HG03378 (cell line): ENCODE data around the gene SLC25A1.
"Not testable (repeated sequence)": the region's sequence is repeated elsewhere in the genome, so short reads cannot be mapped to it uniquely, and the experiment has no call there.

Experiments used
- ATAC-seq: cut with Tn5 transposase; IDR thresholded peaks from one replicate; pipeline ENCODE4 v1.9.1; 2021; ENCODE audit warnings: mild to moderate bottlenecking, moderate library complexity; ENCODE audit not compliant: unreplicated experiment

SLC25A1 gene

DNA sequence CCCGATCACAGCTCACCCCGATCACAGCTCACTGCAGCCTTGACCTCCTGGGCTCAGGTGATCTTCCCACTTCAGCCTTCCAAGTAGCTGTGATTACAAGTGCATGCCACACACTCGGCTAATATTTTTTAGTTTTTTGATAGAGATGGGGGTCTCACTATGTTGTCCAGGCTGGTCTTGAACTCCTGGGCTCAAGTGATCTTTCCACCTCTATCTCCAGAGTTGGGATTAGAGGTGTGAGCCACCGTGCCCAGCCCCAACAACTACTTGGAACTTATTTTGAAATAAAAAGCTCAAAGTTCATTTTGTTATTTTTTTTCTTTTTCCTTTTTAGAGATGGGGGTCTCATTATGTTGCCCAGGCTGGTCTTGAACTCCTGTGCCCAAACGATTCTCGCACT is 27.8 kb upstream of the SLC25A1 start:
- ATAC-seq = no peak

DNA sequence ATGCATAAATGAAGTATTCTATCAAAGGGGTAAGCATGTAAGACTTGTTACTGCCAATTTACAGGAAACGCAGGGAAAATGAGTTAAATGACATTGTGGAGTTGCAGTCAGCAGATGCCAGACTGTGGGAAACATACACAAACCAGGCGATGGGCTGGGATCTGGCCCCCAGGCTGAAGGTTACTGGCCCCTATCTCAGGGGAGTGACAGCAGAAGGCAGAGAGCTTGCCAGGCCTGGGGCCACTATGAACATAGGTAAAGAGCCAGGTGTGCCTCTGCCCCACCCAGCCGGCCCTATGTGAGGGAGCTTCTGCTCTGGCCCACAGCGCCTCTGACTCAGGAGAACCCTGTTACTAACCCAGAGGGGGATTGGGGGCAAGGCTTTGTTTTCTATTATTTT is 26.1 kb upstream of the SLC25A1 start:
- no peak for ATAC-seq

DNA sequence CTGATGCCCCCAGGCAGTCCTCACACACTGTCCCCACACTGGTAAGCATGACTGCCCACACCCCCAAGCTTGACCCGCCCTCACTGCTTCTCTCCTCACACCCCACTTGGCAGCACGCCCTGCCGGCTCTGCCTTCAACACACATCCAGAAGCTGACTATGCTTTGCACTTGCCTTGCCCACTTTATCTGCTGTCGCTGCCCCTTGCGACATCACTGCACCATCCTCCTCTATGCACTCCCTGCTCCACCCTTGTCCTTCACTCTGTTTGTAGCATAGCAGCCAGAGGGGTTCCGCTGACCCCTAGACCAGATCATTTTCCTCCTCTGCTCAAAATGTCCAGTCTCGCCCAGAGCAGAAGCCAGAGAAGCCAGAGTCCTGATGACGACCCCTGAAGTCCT is 25.3 kb upstream of the SLC25A1 start:
- ATAC-seq = no peak

DNA sequence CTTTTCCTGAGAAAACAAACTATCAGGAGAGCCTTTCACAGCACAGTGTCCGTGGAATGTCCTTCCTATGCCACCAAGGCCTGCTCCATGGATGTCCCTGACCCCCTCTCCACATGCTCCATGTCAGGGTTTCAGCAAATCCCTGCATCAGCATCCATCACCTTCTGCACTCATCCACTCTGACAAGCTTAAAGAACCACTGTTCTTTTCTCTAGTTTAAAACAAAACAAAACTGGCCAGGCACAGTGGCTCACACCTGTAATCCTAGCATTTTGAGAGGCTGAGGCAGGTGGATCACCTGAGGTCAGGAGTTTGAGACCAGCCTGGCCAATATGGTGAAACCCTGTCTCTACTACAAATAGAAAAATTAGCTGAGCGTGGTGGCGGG is 24.3 kb upstream of the SLC25A1 start:
- not testable (repeated sequence) for ATAC-seq

DNA sequence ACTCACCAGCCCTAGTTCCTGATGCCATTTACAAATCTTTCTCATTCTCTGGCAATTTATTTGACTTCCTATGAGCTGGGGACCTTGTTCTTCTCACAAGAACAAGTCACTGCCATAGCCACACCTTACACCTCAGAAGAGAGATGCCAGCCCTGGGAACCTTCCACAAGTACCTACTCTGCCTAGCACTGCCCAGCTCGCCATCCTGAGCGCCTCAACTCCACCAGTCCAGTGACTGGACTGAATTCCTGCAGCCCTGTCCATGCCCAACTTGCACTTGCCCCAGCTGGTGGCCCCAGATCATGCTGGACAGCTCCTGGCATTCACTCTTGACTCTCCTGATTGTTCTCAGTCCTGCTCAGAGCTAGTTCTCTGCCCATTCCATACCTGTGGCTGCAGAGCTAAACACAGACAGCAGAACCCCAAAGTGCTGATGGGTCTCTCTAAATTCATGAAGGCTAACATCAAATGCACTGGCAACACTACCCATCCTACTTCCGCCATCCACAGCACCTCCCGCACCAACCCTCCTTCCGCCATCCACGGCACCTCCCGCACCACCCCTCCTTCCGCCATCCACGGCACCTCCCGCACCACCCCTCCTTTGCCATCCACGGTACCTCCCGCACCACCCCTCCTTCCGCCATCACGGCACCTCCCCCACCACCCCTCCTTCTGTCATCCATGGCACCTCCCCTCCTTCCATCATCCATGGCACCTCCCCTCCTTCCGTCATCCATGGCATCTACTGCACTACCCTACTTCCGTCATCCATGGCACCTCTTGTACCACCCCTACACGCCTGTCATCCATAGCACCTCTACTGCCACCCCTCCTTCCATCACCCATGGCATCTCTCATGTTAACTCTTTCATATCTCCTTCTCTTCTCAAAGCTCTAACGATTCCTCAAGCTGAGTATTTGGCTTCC is 23.6 kb upstream of the SLC25A1 start:
- ATAC-seq = no peak

DNA sequence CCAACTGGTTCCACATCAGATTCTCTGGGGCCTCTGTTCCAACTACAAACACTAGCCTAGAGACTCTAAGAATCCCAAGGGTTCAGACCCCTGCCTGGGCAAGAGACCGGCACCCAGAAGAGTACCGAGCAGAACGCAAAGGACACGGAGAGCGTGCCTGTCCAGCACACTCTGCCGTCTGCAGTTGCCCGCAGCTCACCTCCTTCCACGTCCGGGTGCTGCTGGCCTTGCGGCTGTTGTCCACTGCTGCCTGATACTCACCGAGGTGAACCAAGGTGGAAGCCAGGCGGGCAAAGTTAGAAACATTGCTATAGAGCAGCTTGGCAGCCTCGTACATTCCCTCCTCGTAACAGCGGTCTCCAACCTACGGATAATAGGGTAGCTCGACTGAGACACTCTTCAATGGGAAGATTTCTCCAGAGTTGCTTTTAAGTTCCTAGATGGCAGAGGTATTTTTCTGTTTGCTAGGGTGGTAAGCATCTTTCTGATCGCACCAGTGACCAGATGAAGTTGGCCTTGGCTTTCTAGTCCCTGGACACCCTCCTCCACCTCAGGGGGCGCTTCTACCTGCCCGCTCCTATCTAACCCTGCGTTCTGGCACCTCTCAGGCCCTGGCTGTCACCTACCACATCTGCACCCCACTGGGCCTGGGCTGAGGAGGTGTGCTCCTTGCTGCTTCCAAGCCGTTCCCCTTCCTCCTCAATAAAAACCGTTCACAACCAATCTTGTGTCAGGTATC is 22.8 kb upstream of the SLC25A1 start:
- no peak for ATAC-seq

DNA sequence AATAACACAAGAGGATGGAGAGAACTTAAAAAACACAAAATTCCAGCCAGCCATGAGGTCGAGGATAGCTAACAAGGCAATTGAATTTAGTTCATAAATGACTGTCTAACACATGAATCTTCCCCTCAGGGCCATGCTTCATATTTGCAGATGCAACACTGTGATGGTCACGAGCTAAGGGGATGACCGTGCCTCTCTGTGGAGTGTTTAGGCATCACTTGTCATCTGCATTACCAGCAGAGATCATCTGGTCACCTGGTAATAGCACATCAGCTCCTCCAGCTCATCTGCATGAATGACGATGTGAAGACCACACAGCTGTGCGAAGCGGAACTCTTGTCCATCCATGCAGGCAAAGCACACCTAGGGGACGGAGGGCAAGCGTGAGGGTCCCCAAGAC is 20.9 kb upstream of the SLC25A1 start:
- ATAC-seq = no peak

DNA sequence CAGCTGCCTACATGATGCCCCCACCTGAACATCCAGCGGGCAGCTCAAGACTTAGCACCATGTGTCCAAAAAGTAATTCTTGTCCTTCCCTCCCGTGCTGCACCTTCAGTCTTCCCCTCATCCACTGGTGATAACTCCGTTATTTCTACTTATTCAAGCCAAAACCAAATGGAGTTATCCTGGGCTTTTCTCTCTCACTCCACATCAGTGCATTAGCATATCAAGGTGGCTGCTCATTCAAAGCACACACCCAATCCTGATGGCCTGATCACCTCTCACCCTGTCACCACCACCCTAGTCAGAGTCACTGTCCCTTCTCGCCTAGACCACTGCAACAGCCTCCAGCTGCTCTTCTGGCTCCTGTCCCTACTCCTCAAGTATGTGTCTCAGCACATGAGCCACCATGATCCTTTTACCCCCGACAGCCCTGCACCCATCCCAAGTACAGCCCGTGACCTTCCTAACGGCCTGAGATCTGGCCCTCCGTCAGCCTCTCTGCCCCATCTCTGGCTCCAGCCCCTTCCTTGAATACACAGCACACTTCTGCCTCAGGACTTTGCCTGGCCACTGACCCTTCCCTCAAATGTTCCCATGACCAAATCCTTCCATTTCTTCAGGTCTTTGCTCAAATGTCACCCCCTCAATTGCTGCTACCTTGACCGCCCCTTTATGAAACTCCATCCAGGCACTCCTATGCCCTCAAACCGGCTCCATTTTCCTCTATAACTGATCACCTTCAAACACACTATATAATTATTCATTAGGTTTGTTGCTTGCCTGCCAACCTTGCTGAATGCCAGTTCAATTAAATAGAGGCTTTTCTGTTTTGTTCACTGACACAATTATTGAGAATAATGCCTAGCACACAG is 19.7 kb upstream of the SLC25A1 start:
- ATAC-seq = no peak

DNA sequence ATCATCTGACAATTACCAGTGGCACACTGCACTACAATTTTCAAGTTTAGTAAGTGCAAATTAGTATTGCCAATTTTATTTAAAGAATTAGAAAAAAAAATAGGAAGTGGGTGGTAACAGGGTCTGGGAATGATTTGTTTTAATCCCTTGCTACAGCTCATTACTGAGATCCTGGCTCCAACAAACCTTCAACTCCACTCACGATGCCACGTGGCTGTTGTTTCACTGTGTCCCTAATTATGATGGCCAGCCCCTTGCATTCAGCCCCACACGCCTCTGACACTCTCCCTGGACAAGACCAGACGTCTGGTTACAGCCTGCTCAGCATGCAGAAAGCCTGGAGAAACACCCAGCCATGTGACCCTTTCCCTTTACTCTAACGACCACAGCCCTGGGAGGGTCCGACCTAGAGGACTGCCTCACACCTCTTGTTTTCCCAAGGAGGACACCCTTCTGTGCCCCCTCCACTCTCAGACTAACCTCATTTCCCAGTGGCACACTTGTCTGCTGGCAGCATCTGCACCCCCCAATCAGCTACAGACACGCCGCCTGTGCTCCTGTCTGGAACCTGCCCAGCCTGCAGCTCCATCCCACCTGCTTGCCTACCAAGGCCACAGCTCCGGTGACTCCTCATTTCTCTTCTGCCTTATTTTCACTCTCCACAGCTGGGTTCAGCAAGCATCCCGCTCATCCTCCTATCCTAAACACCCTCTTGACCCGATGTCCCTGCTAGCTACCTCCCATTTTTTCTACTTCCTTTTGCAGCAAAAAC is 18.5 kb upstream of the SLC25A1 start:
- ATAC-seq = no peak

DNA sequence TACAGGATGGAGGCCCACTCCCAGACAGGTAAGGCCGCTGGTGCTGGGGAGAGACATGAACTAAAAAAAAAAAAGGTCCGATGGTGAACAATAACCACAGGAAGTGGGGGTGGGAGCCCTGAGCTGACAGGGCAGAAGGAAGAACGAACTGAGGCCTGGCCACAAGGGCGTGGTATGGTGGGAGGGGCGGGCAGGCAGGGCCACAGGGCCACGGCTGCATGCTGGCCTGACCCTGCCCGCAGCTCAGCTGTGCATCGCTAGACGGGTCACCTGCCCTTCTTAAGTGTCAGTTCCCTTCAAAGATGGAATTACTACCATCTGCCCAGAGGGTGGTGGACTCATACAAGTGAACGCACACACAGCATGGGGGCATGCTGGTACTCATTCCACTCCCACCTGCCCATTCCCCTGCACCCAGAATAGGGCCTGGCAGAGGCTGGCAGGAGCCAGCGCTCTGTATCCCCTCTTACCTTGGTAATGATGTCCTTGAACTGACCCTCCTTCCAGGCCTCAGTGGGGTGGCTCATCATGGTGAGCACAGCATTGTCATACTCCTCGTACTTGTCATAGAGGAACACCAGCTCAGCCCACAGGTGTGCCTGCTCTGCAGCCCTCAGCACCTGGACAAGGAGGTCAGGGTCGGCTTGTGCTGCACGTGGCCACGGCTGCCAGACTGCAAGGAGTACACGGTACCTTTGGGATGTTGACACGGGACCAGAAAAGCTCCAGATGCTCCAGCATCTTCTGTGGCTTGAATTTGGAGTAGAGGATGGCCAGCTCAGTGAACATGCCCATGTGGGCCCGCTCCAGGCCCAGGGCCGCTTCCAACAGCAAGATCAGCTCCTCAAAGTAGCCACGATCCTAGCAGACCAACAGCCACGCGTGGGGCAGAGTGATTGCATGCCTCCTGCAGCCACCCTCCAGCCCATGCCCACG is 17.5 kb upstream of the SLC25A1 start:
- no peak for ATAC-seq

DNA sequence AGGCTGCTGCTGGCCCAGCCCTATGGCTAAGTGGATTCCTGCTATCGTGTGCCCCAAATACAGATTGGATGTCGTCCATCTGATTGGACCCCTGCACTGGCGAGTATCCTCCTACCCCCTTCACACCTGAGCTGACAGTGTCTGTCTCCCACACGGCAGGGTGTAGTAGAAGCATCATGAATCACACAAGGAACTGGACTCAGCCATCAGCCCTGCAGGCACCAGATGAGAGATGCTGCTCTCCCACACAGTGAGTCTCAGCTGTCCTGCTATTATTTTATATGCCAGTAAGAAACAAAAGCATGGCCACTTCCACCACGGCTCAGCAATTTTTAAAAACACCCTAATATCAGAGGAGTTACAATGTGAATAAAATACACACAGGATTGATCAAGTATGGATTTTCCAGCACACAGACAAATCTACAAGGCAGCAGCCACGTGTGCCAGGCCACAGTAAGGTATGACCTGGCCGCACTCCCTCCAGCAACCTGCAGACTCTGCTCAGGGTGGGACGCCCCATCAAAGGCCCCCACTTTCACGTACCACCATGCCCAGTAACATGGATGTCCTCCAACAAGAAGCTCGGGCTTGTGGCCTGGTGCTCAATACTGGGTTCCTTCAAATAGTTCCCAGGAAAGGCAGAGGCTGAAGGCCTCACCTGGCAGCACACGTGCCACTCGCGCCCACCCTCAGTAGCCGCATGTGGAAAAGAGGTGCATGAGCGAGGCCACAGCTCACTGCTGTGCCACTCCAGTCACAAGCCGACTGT is 16.4 kb upstream of the SLC25A1 start:
- ATAC-seq = no peak

DNA sequence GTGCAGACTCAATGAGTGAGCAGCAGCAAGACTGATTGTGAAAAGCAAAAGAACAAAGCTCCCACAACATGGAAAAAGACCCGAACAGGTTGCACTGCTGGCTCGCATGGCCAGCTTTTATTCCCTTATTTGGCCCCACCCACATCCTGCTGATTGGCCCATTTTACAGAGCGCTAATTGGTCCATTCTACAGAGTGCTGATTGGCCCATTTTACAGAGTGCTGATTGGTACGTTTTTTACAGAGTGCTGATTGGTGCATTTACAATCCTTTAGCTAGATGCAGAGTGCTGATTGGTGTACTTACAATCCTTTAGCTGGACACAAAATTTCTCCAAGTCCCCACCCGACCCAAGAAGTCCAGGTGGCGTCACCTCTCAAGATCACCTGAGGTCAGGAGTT is 15.3 kb upstream of the SLC25A1 start:
- no peak for ATAC-seq

DNA sequence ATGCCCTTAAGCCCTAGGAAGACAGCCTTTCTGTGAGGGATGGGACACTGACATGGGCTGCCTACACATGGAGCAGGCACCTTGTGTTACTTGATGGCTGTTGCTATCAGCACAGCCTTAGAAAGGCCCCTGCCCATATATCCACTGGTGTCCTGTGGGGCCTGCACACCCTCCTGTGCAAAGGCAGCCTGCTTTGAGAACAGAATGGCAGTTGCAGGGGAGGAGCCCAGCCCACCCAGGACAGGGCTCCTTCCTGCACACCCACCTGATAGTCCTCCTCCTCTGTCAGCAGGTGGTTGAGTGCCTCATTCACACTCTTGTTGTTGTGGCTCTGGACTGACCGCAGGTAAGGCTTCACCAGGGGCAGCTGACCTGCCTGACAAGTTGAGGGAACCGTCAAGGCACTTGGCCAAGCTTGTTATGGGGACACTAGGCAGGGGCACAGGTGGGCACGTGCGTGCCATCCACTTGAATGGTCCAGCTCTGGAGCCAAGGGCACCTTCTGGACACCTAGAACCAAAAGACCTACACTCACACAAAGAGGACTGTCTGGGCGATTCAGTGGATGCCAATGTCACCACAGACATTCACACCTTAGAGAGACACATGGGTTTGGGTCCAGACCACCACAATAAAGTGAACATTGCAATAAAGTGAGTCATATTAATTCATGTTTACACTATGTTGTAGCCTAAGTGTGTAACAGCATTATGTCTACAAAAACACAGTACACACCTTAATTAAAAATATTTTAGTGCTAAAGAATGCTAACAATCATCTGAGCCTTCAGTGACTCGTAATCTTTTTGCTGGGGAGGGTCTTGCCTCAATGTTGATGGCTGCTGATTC is 9.4 kb upstream of the SLC25A1 start:
- no peak for ATAC-seq

DNA sequence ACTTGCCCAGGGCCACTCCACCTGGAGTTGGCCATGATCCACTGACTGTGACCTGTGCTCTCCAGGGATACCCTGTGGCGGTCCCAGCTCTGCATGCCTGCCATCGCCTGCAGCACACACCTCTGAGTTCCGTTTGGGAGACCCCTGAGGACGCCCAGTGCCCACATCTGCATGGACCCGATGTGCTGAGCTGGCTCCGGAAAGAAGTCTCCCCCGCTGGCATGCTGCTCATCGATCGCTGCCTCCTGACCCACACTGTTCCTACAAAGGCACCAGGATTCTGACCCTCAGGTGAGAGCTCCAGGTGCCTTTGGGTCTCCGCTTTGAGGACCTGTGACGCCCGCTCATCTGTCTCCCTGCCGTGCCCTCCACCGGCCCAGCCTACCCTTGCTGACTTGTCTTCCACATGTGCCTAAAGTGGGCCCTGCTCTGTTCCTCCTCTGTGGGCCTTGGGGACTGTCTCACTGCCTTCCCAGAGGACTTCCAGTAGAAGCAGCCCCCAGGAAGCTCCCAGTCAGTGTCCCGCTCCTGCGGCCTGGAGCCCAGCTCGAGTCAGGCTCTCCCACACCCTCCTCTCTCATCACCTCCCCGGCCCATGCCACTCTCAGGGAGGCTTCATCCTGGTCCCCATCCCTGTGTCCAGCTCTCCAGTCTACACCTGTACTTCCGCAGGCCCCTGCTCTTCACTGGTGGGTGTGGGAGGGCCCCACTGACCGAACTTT is 5.9 kb upstream of the SLC25A1 start:
- ATAC-seq = no peak

DNA sequence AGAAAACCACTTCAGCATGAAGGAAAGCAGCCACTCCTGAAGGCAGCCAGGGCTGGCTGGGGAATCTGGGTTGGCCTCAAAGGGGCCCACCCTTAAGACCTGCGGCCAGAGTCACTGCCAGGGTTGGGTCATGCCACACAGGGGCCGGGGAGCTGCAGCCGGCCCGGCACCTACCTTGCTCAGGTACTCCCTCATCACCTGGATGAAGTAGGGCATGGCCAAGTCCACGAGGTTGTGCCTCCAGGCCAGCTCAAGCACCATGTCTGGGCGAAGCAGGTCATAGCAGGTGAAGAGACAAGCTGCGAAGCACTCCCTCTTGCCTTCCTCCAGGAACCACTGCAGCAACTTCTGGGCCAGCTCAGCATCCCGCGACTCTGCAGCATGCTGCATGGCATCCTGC is 4.7 kb upstream of the SLC25A1 start:
- ATAC-seq = no peak

DNA sequence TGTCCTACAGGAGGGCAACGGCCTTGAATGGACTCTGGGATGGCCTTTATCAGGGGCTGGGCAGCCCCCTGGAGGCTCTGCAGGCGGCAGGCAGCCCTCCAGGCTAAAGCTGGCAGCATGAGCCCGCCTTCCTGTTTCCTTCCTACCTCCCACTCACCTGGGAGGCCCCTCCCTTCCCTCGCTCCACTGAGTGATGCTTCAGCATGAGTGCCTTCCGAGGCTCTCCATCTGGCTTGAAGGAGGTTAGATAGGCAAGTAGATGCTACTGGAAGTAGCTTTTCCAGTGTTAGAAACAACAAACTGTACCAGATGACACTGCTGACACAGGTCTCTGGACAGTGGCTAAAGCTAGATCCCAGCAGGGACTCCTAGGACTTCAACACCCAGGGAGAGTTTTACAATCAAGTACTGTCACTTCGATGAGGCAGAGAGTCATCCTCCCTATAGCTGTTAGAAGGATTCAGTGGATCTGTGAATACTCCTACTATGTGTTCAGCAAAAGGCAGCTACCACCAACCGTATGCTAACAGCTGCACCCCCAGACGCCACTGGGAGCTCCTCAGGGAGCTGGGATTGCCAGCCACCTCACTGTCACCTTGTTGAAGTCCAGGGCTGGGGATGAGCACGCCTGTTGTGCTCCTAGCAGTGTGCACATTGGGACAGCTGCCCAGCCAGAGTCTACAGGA is 4.1 kb upstream of the SLC25A1 start:
- no peak for ATAC-seq
